ENCODE measurements around the gene SNX11.

The SNX11 gene

GRCh38 chr17:48139944-48140343 is 32.4 kb downstream of the SNX11 start:
- Histone ChIP-seq H3K27ac (ENCODE audit: low read depth, low read length) (no peak overlapping the region), H3K27me3 (ENCODE audit: control insufficient read depth in 1 of 2, insufficient read depth in 2 of 2, low read length in 2 of 2) (no peaks in the 10 kb centered on the region), H3K36me3 (ENCODE audit: insufficient read depth, low read length) (no peaks in the 10 kb centered on the region), H3K9me3 (ENCODE audit: low read length) (no peaks in the 10 kb centered on the region), H3K4me3 (ENCODE audit: low read depth in 1 of 2, low read length in 2 of 2) (no peak overlapping the region), H3K4me1 (ENCODE audit: insufficient read depth, low read length) (no peaks in the 10 kb centered on the region), H3K9ac (ENCODE audit: low read length) (no peak overlapping the region)

- no peaks in the 10 kb centered on the region for H3K36me3 ChIP-seq (ENCODE audit: insufficient read depth, low read length)
- peaks cover 0 to 7% of the 10 kb centered on the region in 2 donors for H3K27me3 ChIP-seq (ENCODE audit: control insufficient read depth in 1 of 2, insufficient read depth in 2 of 2, low read length in 2 of 2)
- no peak overlapping the region for H3K9ac ChIP-seq (ENCODE audit: low read length)
- H3K4me3 ChIP-seq (ENCODE audit: low read depth in 1 of 2, low read length in 2 of 2) = no peak overlapping the region
- no peaks in the 10 kb centered on the region for H3K9me3 ChIP-seq (ENCODE audit: low read length)
- no peaks in the 10 kb centered on the region for H3K4me1 ChIP-seq (ENCODE audit: insufficient read depth, low read length)
- no peak overlapping the region for H3K27ac ChIP-seq (ENCODE audit: low read depth, low read length)
These were observed 36.1 kb downstream of the SNX11 start for GRCh38 chr17:48143629-48144028.

GRCh38 chr17:48144231-48144630 is 36.7 kb downstream of the SNX11 start:
- no peak overlapping the region for H3K4me3 ChIP-seq (ENCODE audit: low read depth in 1 of 2, low read length in 2 of 2)
- H3K36me3 ChIP-seq (ENCODE audit: insufficient read depth, low read length) = no peaks in the 10 kb centered on the region
- no peak overlapping the region for H3K27ac ChIP-seq (ENCODE audit: low read depth, low read length)
- H3K4me1 ChIP-seq (ENCODE audit: insufficient read depth, low read length) = no peaks in the 10 kb centered on the region
- peaks cover 1 to 7% of the 10 kb centered on the region in 2 donors for H3K27me3 ChIP-seq (ENCODE audit: control insufficient read depth in 1 of 2, insufficient read depth in 2 of 2, low read length in 2 of 2)
- H3K9ac ChIP-seq (ENCODE audit: low read length) = no peak overlapping the region
- no peaks in the 10 kb centered on the region for H3K9me3 ChIP-seq (ENCODE audit: low read length)

- Histone ChIP-seq H3K9me3 (ENCODE audit: low read length) (no peaks in the 10 kb centered on the region), H3K4me3 (ENCODE audit: low read depth in 1 of 2, low read length in 2 of 2) (no peak overlapping the region), H3K4me1 (ENCODE audit: insufficient read depth, low read length) (no peaks in the 10 kb centered on the region), H3K27ac (ENCODE audit: low read depth, low read length) (no peak overlapping the region), H3K27me3 (ENCODE audit: control insufficient read depth in 1 of 2, insufficient read depth in 2 of 2, low read length in 2 of 2) (peaks cover 7 to 8% of the 10 kb centered on the region in 2 donors), H3K36me3 (ENCODE audit: insufficient read depth, low read length) (no peaks in the 10 kb centered on the region), H3K9ac (ENCODE audit: low read length) (no peak overlapping the region)
These were observed 37.6 kb downstream of the SNX11 start for GRCh38 chr17:48144976-48145798.

DNA sequence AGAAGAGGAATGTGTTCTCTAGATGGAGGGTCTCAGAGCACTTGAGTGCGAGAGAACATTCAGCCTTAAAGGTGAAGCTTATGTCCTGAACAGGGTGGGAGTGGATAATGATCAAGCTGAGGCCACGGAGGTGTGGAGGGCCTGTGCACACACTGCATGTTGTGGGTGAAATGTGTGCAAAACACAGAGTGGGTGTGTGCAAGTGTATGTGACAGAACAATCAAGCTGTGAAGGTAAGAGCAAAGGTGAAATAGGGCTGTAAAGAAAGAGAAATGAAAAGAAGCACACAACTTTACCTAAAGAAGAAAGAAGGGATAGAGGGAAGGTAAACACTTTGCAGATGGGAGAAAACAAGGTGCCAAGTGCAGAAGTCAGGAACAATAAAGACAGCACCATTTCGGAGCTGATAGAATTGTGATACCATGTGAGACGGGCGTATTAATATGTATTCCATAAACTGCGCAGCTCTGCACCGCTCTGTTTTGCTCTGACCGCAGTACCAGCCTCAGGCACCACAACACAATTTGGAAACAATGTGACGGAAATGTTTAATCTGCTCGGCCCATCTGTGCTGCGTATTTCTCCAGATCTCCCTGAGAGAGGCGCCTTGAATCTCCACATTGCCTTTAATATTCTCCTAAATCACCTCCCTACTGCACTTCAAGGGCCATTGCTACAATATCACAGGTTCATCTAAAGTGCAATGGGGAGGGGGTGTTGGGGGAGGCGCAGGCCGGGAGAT is 40.6 kb downstream of the SNX11 start:
- H3K4me3 ChIP-seq (ENCODE audit: low read depth in 1 of 2, low read length in 2 of 2) = no peak overlapping the region
- no peaks in the 10 kb centered on the region for H3K4me1 ChIP-seq (ENCODE audit: insufficient read depth, low read length)
- H3K36me3 ChIP-seq (ENCODE audit: insufficient read depth, low read length) = no peaks in the 10 kb centered on the region
- H3K9ac ChIP-seq (ENCODE audit: low read length) = no peak overlapping the region
- H3K27ac ChIP-seq (ENCODE audit: low read depth, low read length) = no peak overlapping the region
- H3K9me3 ChIP-seq (ENCODE audit: low read length) = no peaks in the 10 kb centered on the region
- H3K27me3 ChIP-seq (ENCODE audit: control insufficient read depth in 1 of 2, insufficient read depth in 2 of 2, low read length in 2 of 2) = peaks cover 12 to 13% of the 10 kb centered on the region in 2 donors

DNA sequence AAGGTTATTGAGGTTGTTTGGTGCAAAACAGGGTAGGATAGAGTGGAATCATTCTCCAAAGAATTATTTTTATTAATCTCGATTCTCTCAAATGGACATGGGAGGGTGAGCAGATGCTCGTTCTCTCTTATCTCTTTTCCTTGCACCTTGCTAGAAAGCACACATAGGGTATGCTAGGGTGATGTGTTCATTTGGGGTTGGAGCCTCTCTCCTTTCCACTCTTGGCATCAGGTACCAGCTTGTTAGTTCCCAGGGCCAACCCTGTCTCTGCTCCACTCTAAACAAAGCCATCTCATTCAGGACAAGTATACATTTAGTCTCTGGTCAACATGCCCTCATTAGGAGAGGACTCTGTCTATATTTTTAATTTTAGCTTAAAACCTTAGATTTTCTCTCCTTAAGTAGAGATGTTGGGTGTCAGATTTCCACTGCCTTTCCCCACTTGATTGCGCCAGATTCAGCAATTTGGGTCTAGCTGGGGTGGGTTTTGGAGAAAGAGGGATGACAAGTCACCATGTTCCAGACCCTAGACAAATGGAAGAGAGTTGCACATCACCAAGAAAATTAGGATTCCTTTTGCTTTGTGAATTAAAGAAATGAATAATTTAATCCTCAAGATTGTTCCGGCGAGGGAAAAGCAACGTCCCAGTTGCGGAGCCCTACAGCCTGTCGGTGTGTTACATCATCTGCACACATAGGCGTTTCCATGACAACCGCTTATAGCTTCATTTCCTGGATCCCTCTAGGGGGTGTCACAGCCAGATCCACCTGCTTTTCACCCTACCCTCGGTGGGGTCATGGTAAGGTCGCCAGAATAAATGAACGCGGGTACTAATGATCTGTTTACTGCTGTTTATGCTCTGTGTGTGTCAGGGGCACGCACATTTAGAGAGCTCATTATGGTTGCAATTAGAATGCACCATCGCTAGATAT is 41.6 kb downstream of the SNX11 start:
- no peak overlapping the region for H3K27ac ChIP-seq (ENCODE audit: low read depth, low read length)
- peaks cover 13 to 17% of the 10 kb centered on the region in 2 donors for H3K27me3 ChIP-seq (ENCODE audit: control insufficient read depth in 1 of 2, insufficient read depth in 2 of 2, low read length in 2 of 2)
- no peaks in the 10 kb centered on the region for H3K4me1 ChIP-seq (ENCODE audit: insufficient read depth, low read length)
- no peak overlapping the region for H3K4me3 ChIP-seq (ENCODE audit: low read depth in 1 of 2, low read length in 2 of 2)
- no peaks in the 10 kb centered on the region for H3K9me3 ChIP-seq (ENCODE audit: low read length)
- no peak overlapping the region for H3K9ac ChIP-seq (ENCODE audit: low read length)
- no peaks in the 10 kb centered on the region for H3K36me3 ChIP-seq (ENCODE audit: insufficient read depth, low read length)

DNA sequence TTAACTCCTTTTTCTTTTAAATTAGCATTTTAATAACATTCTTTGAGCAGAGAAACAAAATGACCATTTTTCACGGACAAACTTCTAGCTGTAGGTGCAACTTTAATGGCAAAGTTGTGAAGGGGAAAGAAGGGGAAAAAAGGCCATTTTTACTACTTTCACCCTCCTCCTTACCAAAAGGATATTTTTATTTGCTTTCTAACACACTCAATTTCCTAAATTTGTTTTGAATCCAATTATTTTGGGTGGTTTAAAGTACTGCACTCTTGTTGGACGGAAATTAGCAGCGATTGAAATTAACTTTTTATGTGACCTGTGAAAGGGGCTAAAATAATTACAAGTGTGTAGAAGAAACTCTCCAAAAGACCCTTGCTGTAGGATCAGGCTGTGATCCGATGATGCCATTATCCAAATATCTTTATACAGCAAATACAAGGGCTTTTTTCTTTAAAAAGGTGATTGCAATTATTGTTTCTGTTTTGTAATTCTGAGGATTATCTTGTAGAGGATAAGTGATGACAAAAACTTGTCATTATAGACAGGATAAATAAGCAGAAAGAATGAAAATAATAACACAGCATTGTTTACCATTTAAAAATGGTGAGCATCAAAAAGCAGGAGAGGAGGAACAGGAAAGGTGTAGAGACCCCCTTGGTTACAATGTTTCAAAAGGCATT is 42.4 kb downstream of the SNX11 start:
- Histone ChIP-seq H3K27me3 (ENCODE audit: control insufficient read depth in 1 of 2, insufficient read depth in 2 of 2, low read length in 2 of 2) (peaks cover 13 to 17% of the 10 kb centered on the region in 2 donors), H3K4me3 (ENCODE audit: low read depth in 1 of 2, low read length in 2 of 2) (no peak overlapping the region), H3K4me1 (ENCODE audit: insufficient read depth, low read length) (no peaks in the 10 kb centered on the region), H3K27ac (ENCODE audit: low read depth, low read length) (no peak overlapping the region), H3K36me3 (ENCODE audit: insufficient read depth, low read length) (no peaks in the 10 kb centered on the region), H3K9me3 (ENCODE audit: low read length) (no peaks in the 10 kb centered on the region), H3K9ac (ENCODE audit: low read length) (no peak overlapping the region)

DNA sequence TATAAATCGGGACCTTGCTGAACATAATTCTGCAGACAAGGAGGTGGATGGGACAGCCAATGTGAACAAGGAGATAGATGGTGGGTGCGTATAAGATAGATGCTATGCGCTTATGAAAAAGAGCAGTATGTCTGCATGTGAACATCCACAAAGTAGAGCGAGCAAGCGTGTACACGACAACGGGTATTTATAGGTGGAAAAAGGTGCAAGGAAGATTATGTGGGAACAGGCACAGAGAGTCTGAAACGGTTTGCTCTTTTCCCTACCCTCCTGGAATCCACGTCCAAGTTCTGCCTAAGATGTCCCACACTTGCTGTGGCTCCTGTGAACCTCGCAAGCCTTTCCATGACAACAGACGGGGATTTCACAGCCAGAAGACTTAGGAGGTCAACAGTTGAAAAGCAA is 43.0 kb downstream of the SNX11 start:
- H3K27ac ChIP-seq (ENCODE audit: low read depth, low read length) = no peak overlapping the region
- no peak overlapping the region for H3K9ac ChIP-seq (ENCODE audit: low read length)
- no peak overlapping the region for H3K4me3 ChIP-seq (ENCODE audit: low read depth in 1 of 2, low read length in 2 of 2)
- peaks cover 13 to 17% of the 10 kb centered on the region in 2 donors for H3K27me3 ChIP-seq (ENCODE audit: control insufficient read depth in 1 of 2, insufficient read depth in 2 of 2, low read length in 2 of 2)
- H3K9me3 ChIP-seq (ENCODE audit: low read length) = no peaks in the 10 kb centered on the region
- H3K36me3 ChIP-seq (ENCODE audit: insufficient read depth, low read length) = no peaks in the 10 kb centered on the region
- no peaks in the 10 kb centered on the region for H3K4me1 ChIP-seq (ENCODE audit: insufficient read depth, low read length)

DNA sequence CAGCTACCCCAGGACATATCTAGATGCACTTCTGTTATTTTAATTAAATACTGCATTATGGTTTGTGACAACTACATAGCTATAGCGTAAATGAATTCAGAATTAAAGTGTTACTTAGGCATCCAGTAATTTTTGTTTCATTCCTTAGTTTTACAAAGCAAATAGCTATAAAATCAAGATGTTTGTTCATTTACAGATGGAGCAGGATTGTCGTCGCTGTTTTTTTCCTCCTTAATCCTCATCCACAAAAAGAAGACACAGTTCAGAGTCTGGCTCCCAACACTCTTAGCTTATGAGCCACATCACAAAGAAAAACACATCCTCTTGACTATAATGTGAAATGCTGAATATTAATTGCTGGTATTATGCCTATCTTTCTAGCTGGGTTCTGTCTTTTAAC is 43.7 kb downstream of the SNX11 start:
- H3K4me1 ChIP-seq (ENCODE audit: insufficient read depth, low read length) = no peaks in the 10 kb centered on the region
- no peaks in the 10 kb centered on the region for H3K9me3 ChIP-seq (ENCODE audit: low read length)
- H3K27ac ChIP-seq (ENCODE audit: low read depth, low read length) = no peak overlapping the region
- H3K9ac ChIP-seq (ENCODE audit: low read length) = no peak overlapping the region
- peaks cover 13 to 17% of the 10 kb centered on the region in 2 donors for H3K27me3 ChIP-seq (ENCODE audit: control insufficient read depth in 1 of 2, insufficient read depth in 2 of 2, low read length in 2 of 2)
- no peaks in the 10 kb centered on the region for H3K36me3 ChIP-seq (ENCODE audit: insufficient read depth, low read length)
- H3K4me3 ChIP-seq (ENCODE audit: low read depth in 1 of 2, low read length in 2 of 2) = no peak overlapping the region

GRCh38 chr17:48152289-48152688 is 44.7 kb downstream of the SNX11 start:
- Histone ChIP-seq H3K27ac (ENCODE audit: low read depth, low read length) (no peak overlapping the region), H3K4me1 (ENCODE audit: insufficient read depth, low read length) (no peaks in the 10 kb centered on the region), H3K36me3 (ENCODE audit: insufficient read depth, low read length) (no peaks in the 10 kb centered on the region), H3K4me3 (ENCODE audit: low read depth in 1 of 2, low read length in 2 of 2) (no peak overlapping the region), H3K9ac (ENCODE audit: low read length) (no peak overlapping the region), H3K9me3 (ENCODE audit: low read length) (no peaks in the 10 kb centered on the region), H3K27me3 (ENCODE audit: control insufficient read depth in 1 of 2, insufficient read depth in 2 of 2, low read length in 2 of 2) (peaks cover 13 to 17% of the 10 kb centered on the region in 2 donors)
